HAP-1 (cell line): ENCODE data around the gene PRDM13.
A peak's percentile ranks its signal among the peaks of the same experiment; 100 is the strongest.
"Not testable (repeated sequence)": the region's sequence is repeated elsewhere in the genome, so short reads cannot be mapped to it uniquely, and the experiment has no call there.

Experiments used
- DNase-seq, 2 experiments: peaks; one replicate each; pipeline ENCODE4 v3.0.0-alpha.2; 2016 to 2020; ENCODE audit warnings: low spot score in 2 of 2
- H3K27me3 ChIP-seq: fragments of 250-450 bp; sonication (Bioruptor Pico); 2 replicates; pipeline ENCODE4 v1.5.1; 2020; ENCODE audit warnings: low read depth, mild to moderate bottlenecking, moderate library complexity
- H3K36me3 ChIP-seq: fragments of 250-450 bp; sonication (Bioruptor Pico); replicated peaks from 2 replicates; pipeline ENCODE4 v1.5.1; 2020; ENCODE audit warnings: mild to moderate bottlenecking
- H3K4me1 ChIP-seq: fragments of 250-450 bp; sonication (Bioruptor Pico); 2 replicates; pipeline ENCODE4 v1.5.1; 2020; ENCODE audit warnings: mild to moderate bottlenecking
- H3K4me3 ChIP-seq: fragments of 250-450 bp; sonication (Bioruptor Pico); 2 replicates; pipeline ENCODE4 v1.5.1; 2020; ENCODE audit warnings: mild to moderate bottlenecking, moderate library complexity
- H3K9me3 ChIP-seq: fragments of 250-450 bp; sonication (Bioruptor Pico); 2 replicates; pipeline ENCODE4 v1.5.1; 2020; ENCODE audit warnings: mild to moderate bottlenecking, moderate library complexity
- in situ Hi-C: fragments of 300-500 bp; cut with MboI; formaldehyde crosslinking; loops from 3 replicates; pipeline ENCODE4 v1.14.3; 2020; ENCODE audit warnings: low sequenced_read_pairs, inconsistent platforms, mixed read lengths

The PRDM13 gene

GRCh38 chr6:99590728-99591672, 15.6 kb upstream of the PRDM13 start:
- Histone ChIP-seq H3K9me3 (peaks cover 4% of the 10 kb centered on the region; the same call in 1 of the 2 replicates), H3K27me3 (peaks cover 24% of the 10 kb centered on the region), H3K4me3 (no peak overlapping the region), H3K36me3 (no peaks in the 10 kb centered on the region), H3K4me1 (peaks cover 8% of the 10 kb centered on the region)
- no peak for DNase-seq
- in situ Hi-C loops: loop anchor here (25.0 kb wide), 1 partner anchor 221 kb away; no protein-coding TSS in a partner anchor

- Histone ChIP-seq H3K4me1 (peaks cover 8% of the 10 kb centered on the region), H3K36me3 (no peaks in the 10 kb centered on the region), H3K9me3 (peaks cover 4% of the 10 kb centered on the region; the same call in 1 of the 2 replicates), H3K4me3 (no peak overlapping the region), H3K27me3 (peaks cover 32% of the 10 kb centered on the region)
- no peak for DNase-seq
- in situ Hi-C loops: loop anchor here (25.0 kb wide), 1 partner anchor 220 kb away; no protein-coding TSS in a partner anchor
Observed at GRCh38 chr6:99591673-99592364, 14.8 kb upstream of the PRDM13 start.

- Histone ChIP-seq H3K9me3 (peaks cover 4% of the 10 kb centered on the region; the same call in 1 of the 2 replicates), H3K27me3 (peaks cover 36% of the 10 kb centered on the region), H3K4me3 (no peak overlapping the region), H3K36me3 (no peaks in the 10 kb centered on the region), H3K4me1 (peaks cover 8% of the 10 kb centered on the region)
- in situ Hi-C loops: loop anchor here (25.0 kb wide), 1 partner anchor 219 kb away; no protein-coding TSS in a partner anchor
- DNase-seq: no peak
Observed at GRCh38 chr6:99592900-99593299, 13.7 kb upstream of the PRDM13 start.

GRCh38 chr6:99594696-99595095, 11.9 kb upstream of the PRDM13 start:
- H3K27me3 ChIP-seq: peaks cover 46% of the 10 kb centered on the region
- in situ Hi-C loops: loop anchor here (25.0 kb wide), 1 partner anchor 218 kb away; no protein-coding TSS in a partner anchor
- not testable (repeated sequence) for H3K4me3 ChIP-seq, H3K4me1 ChIP-seq, DNase-seq, H3K9me3 ChIP-seq, H3K36me3 ChIP-seq

- Histone ChIP-seq H3K9me3 (no peaks in the 10 kb centered on the region), H3K36me3 (no peaks in the 10 kb centered on the region), H3K27me3 (peaks cover 31% of the 10 kb centered on the region), H3K4me1 (peaks cover 11% of the 10 kb centered on the region), H3K4me3 (no peak overlapping the region)
- DNase-seq: no peak
- in situ Hi-C loops: no loop called here
Observed at GRCh38 chr6:99602520-99603420, 3.9 kb upstream of the PRDM13 start.

GRCh38 chr6:99603421-99604165, 3.0 kb upstream of the PRDM13 start:
- peaks cover 11% of the 10 kb centered on the region for H3K4me1 ChIP-seq
- peak; percentile 67 to 83 for DNase-seq
- in situ Hi-C loops: no loop called here
- H3K4me3 ChIP-seq: peak overlapping the region; percentile 19
- peaks cover 23% of the 10 kb centered on the region for H3K27me3 ChIP-seq
- H3K36me3 ChIP-seq: no peaks in the 10 kb centered on the region
- H3K9me3 ChIP-seq: no peaks in the 10 kb centered on the region

- H3K36me3 ChIP-seq: no peaks in the 10 kb centered on the region
- in situ Hi-C loops: no loop called here
- H3K4me1 ChIP-seq: peaks cover 11% of the 10 kb centered on the region
- H3K27me3 ChIP-seq: peaks cover 21% of the 10 kb centered on the region
- DNase-seq: no peak
- no peaks in the 10 kb centered on the region for H3K9me3 ChIP-seq
- H3K4me3 ChIP-seq: peak overlapping the region; percentile 19
Observed at GRCh38 chr6:99604166-99605073, 2.2 kb upstream of the PRDM13 start.

- peaks cover 18% of the 10 kb centered on the region for H3K27me3 ChIP-seq
- H3K36me3 ChIP-seq: no peaks in the 10 kb centered on the region
- in situ Hi-C loops: no loop called here
- no peak overlapping the region for H3K4me3 ChIP-seq
- DNase-seq: no peak
- no peaks in the 10 kb centered on the region for H3K9me3 ChIP-seq
- peaks cover 14% of the 10 kb centered on the region for H3K4me1 ChIP-seq
Observed at GRCh38 chr6:99605074-99605734, 1.4 kb upstream of the PRDM13 start.

- peak in 1 of 2 experiments; percentile 25 for DNase-seq
- in situ Hi-C loops: no loop called here
- no peaks in the 10 kb centered on the region for H3K36me3 ChIP-seq
- H3K4me3 ChIP-seq: no peak overlapping the region
- peaks cover 16% of the 10 kb centered on the region for H3K4me1 ChIP-seq
- H3K27me3 ChIP-seq: peaks cover 18% of the 10 kb centered on the region
- no peaks in the 10 kb centered on the region for H3K9me3 ChIP-seq
Observed at GRCh38 chr6:99605911-99606655, 550 bp upstream of the PRDM13 start.

GRCh38 chr6:99607416-99608036, 893 bp downstream of the PRDM13 start:
- no peak overlapping the region for H3K4me3 ChIP-seq
- in situ Hi-C loops: no loop called here
- peaks cover 15% of the 10 kb centered on the region for H3K27me3 ChIP-seq
- no peak for DNase-seq
- H3K9me3 ChIP-seq: no peaks in the 10 kb centered on the region
- no peaks in the 10 kb centered on the region for H3K36me3 ChIP-seq
- H3K4me1 ChIP-seq: peaks cover 16% of the 10 kb centered on the region
